GM23338 (cell line): ENCODE data around the gene DDX59.

ENCODE experiments used
- JUNB ChIP-seq: IDR thresholded peaks from one replicate; pipeline ENCODE4 v1.6.1; 2016; ENCODE audit warnings: antibody characterized with exemption; ENCODE audit not compliant: unreplicated experiment
- TF ChIP-seq, protein P1 (sequence below), 2 experiments: fragments of 200-600 bp in 1 of 2; sonication (generic) in 1 of 2; conservative IDR thresholded peaks; 2 replicates each; pipeline versions ENCODE4 v1.5.1 to v1.6.1; 2016 to 2017; ENCODE audit warnings: antibody characterized with exemption in 2 of 2, low read depth in 2 of 2, mild to moderate bottlenecking in 2 of 2, moderate library complexity in 1 of 2

GRCh38 chr1:200714504-200715187 lies 44.9 kb upstream of the DDX59 start:
- no peak for TF ChIP-seq JUNB
- TF ChIP-seq, protein P1, sequence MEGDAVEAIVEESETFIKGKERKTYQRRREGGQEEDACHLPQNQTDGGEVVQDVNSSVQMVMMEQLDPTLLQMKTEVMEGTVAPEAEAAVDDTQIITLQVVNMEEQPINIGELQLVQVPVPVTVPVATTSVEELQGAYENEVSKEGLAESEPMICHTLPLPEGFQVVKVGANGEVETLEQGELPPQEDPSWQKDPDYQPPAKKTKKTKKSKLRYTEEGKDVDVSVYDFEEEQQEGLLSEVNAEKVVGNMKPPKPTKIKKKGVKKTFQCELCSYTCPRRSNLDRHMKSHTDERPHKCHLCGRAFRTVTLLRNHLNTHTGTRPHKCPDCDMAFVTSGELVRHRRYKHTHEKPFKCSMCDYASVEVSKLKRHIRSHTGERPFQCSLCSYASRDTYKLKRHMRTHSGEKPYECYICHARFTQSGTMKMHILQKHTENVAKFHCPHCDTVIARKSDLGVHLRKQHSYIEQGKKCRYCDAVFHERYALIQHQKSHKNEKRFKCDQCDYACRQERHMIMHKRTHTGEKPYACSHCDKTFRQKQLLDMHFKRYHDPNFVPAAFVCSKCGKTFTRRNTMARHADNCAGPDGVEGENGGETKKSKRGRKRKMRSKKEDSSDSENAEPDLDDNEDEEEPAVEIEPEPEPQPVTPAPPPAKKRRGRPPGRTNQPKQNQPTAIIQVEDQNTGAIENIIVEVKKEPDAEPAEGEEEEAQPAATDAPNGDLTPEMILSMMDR (conservative IDR thresholded peaks at IDR 0.05; ENCODE audit: low read depth in 2 of 2): no peak
